ENCODE results near the gene GIPC1. TPM values are rescaled to one million over a fixed set of nuclear protein-coding genes. Genes with fewer than 3 reads are reported as not detected.

The GIPC1 gene
- total and polyA plus RNA-seq, 7 donors, result 37.9 to 63.5 (median 45.3) TPM

DNA sequence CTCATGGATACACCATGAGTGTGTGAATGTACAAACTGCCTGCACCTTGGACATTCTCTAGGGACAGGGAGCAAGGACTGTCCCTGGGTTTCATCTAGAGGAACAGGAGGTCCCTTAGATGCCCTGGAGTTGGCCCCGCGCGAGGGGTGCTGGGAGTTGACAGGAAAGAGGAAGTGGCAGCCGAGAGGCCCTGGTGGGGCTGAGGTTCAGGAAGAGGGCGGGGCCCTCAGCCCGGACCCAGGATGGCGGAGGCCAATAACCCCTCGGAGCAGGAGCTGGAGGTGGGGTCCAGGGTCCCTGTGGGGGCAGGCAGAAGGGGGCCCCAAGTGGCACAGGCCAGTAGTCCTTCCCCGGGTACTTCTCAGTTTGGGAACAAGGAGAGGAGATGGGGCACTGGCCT, 55.9 kb downstream of the GIPC1 start:
- peak; percentile 71 to 83 for DNase-seq
- intact Hi-C loops (cut with DNase I), result no loop called here
- Histone ChIP-seq H3K4me3 (peak overlapping the region; percentile 32), H3K27me3 (ENCODE audit: insufficient read depth in 3 of 3, low read length in 2 of 3) (no peaks in the 10 kb centered on the region), H3K27ac (peak overlapping the region; percentile 16), H3K36me3 (ENCODE audit: insufficient read depth in 1 of 2, low read depth in 1 of 2) (peaks cover 14 to 49% of the 10 kb centered on the region in 2 donors), H3K9me3 (no peaks in the 10 kb centered on the region), H3K4me1 (peaks cover 8% of the 10 kb centered on the region)
- WGBS, 3 donors, result 51 to 64% (median 54%) methylated on average over 9 of the region's 9 CpGs
- TF ChIP-seq, protein P1, sequence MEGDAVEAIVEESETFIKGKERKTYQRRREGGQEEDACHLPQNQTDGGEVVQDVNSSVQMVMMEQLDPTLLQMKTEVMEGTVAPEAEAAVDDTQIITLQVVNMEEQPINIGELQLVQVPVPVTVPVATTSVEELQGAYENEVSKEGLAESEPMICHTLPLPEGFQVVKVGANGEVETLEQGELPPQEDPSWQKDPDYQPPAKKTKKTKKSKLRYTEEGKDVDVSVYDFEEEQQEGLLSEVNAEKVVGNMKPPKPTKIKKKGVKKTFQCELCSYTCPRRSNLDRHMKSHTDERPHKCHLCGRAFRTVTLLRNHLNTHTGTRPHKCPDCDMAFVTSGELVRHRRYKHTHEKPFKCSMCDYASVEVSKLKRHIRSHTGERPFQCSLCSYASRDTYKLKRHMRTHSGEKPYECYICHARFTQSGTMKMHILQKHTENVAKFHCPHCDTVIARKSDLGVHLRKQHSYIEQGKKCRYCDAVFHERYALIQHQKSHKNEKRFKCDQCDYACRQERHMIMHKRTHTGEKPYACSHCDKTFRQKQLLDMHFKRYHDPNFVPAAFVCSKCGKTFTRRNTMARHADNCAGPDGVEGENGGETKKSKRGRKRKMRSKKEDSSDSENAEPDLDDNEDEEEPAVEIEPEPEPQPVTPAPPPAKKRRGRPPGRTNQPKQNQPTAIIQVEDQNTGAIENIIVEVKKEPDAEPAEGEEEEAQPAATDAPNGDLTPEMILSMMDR (IDR thresholded peaks at IDR 0.05), result no peak
- ATAC-seq, result peak in 2 of 4 donors; percentile 34 to 49

DNA sequence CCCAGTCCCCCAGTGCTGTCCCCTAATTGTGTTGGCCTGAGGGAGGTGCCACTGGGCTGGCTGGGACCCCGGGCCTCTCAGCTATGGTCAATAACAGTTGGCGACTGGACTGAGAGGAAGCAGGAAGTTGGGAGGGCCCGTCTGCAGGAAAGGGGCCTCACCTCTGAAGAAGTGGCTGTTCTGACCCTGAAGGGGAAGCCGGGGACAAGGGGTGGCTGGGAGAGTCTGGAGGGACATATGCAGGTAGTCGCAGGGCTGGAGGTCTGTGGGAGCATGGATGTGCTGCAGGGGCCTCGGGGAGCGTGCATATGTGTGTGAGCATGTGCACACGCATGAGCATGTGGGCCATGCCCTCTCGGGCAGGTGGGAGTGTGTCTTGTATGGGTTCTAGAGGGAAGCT, 56.9 kb downstream of the GIPC1 start:
- no peak overlapping the region for H3K27ac ChIP-seq
- TF ChIP-seq, protein P1 (IDR thresholded peaks at IDR 0.05), result no peak

DNA sequence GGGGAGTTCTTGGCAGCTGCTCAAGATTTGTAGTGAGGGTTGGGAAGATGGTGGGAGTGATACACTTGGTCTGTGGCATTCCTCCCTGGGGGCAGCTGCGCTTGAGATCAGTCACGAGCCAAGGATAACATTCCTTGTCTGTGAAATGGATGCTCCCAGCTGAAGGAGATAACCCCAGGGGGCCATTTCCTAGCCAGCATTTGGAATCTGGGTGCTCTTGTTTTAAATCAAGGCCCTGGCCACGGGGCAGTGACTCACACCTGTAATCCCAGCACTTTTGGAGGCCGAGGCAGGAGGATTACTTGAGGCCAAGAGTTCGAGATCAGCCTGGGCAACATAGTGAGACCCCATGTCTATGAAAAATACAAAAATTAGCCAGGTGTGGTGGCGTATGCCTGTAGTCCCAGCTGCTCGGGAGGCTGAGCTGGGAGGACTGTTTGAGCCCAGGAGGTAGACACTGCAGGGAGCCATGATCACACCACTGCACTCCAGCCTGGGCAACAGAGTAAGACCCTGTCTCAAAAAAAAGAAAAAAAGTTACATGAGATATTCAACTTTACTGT, 58.3 kb downstream of the GIPC1 start:
- WGBS, 3 donors, result 87 to 95% (median 88%) methylated on average over 7 of the region's 7 CpGs
- intact Hi-C loops (cut with DNase I), result no loop called here
- DNase-seq, result no peak
- Histone ChIP-seq H3K36me3 (ENCODE audit: insufficient read depth in 1 of 2, low read depth in 1 of 2) (peaks cover 6 to 25% of the 10 kb centered on the region in 2 donors), H3K27me3 (ENCODE audit: insufficient read depth in 3 of 3, low read length in 2 of 3) (no peaks in the 10 kb centered on the region), H3K4me1 (peaks cover 18% of the 10 kb centered on the region), H3K4me3 (no peak overlapping the region), H3K27ac (no peak overlapping the region), H3K9me3 (no peaks in the 10 kb centered on the region)
- TF ChIP-seq, protein P1 (IDR thresholded peaks at IDR 0.05), result no peak
- no peak for ATAC-seq

More for the DNA sequence above, 56.9 kb downstream of the GIPC1 start:
- no peak for DNase-seq
- H3K4me3 ChIP-seq, result no peak overlapping the region
- ATAC-seq, result no peak
- H3K9me3 ChIP-seq, result no peaks in the 10 kb centered on the region
- H3K4me1 ChIP-seq, result peaks cover 18% of the 10 kb centered on the region
- WGBS, 3 donors, result 64 to 73% (median 69%) methylated on average over 9 of the region's 9 CpGs
- intact Hi-C loops (cut with DNase I), result no loop called here
- peaks cover 11 to 38% of the 10 kb centered on the region in 2 donors for H3K36me3 ChIP-seq (ENCODE audit: insufficient read depth in 1 of 2, low read depth in 1 of 2)
- no peaks in the 10 kb centered on the region for H3K27me3 ChIP-seq (ENCODE audit: insufficient read depth in 3 of 3, low read length in 2 of 3)

DNA sequence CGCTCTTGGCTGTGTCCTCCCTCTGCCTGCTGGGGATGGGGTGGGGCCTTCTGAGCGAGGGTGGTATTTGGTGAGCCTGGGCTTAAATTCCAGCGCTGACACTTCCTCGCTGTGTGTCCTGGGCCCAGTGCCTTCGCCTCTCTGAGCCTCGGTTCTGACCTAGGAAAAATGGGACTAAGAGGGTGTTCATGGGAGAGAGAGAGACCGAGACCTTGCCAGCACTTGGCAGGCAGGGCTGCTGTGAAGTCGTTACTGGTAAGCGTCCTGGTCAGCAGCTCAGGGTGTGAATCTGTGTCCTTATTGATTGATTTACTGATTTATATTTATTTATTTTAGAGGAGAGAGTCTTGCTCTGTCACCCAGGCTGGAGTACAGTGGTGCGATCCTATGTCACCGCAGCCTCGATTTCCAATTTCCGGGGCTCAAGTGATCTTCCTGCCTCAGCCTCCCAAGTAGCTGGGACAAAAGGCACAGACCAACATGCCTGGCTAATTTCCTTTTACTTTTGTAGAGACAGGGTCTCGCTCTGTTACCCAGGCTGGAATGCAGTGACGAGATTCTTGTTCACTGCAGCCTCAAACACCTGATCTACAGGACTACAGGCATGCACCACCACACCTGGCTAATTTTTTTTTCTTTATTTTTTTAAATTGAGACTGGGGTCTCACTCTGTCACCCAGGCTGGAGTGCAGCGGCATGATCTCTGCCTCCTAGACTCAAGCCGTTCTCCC, 60.4 kb downstream of the GIPC1 start:
- intact Hi-C loops (cut with DNase I), result no loop called here
- TF ChIP-seq, protein P1 (IDR thresholded peaks at IDR 0.05), result no peak
- Histone ChIP-seq H3K4me3 (peak overlapping the region; percentile 91), H3K27me3 (ENCODE audit: insufficient read depth in 3 of 3, low read length in 2 of 3) (no peaks in the 10 kb centered on the region), H3K4me1 (peaks cover 18% of the 10 kb centered on the region), H3K36me3 (ENCODE audit: insufficient read depth in 1 of 2, low read depth in 1 of 2) (peaks cover 0 to 6% of the 10 kb centered on the region in 2 donors), H3K9me3 (no peaks in the 10 kb centered on the region), H3K27ac (peak overlapping the region; percentile 59)
- WGBS, 3 donors, result 64 to 69% (median 68%) methylated on average over 17 of the region's 17 CpGs
- DNase-seq (no peak), ATAC-seq (no peak)

Measured in psoas muscle (tissue), 8 donors.